Activated CD4-positive, CD25-positive, alpha-beta regulatory T cell treated with anti-CD3 and anti-CD28 coated beads, Interleukin-2, amount 50 U/mL, for 24 hours (primary cell): Measurements from ENCODE around the gene ZIC3.
"Not testable (repeated sequence)": the region's sequence is repeated elsewhere in the genome, so short reads cannot be mapped to it uniquely, and the experiment has no call there.

Experiments used
- ATAC-seq, 2 donors: fragments of 150-1000 bp; cut with Tn5 transposase; one replicate each; pipeline ENCODE4 v1.10.0; 2021; ENCODE audit warnings: mild to moderate bottlenecking in 1 of 2, moderate library complexity in 1 of 2

ZIC3 gene

GRCh38 chrX:137565921-137566745 lies at the start of gene ZIC3:
TSS of gene ZIC3 (plus strand) at chrX:137566127. CDS start at chrX:137566692, 565 bp downstream.
- ATAC-seq, result no peak

DNA sequence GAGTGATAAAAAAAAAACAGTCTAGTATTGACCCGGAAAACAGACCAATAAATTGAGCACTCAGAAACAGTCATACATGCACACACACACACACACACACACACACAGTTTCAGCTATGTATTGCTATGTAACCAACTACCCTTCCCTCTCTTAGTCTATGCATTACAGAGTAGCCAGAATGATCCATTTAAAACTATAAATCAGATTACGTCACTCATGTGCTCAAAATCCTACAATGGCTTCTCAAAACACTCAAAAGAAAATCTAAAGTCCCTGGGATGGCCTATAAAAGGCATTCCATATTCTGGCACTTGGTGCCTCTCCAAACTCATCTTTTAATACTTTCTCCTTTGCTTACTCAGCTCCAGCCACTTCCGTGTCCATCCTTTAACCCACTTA lies 46.5 kb upstream of the ZIC3 start:
- no peak for ATAC-seq

DNA sequence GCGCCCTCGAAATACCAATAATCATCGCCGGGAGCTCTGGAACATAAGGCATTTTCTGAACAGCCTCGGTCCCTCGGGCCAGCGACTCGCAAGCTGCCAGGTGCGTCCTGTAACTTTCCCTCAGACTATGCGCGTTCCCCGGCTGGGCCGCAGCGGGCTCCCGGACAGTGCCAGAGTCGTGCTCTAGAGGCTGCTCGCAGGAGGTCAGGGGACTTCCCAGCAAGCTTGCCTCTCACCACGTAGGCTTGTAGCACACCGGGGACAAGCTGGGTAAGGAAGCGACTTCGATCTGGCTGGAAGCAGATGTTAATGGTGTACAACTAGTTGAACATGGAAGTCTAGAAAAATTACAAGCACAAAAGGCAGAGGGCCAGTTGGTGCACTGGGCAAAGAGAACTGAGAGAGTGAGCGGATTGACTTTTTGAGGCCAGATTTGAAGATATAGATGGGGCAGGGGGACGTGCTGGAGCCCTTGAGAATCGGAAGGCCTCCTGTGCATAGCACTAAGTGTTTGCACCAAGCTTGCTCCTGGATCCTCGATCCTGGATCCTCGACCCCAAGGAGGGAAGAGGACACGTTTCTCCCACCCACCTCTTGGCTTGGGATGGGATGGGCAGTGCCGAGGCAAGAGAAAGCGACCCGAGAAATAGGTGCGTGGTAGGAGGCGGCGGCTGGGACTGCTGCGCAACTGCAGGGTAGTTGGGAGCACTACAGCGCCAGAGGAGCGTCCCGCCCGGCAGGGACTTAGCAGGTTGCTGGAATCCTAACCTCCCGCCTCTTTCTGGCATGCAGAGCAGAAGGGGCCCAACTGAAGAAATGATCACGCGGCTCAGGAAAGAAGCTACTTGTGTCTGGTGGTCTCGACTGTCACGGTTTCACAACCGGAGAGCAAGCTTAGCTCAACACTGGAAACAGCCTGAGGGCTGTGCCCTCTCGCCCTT lies 19.9 kb upstream of the ZIC3 start:
- ATAC-seq, result no peak

GRCh38 chrX:137547291-137547690 lies 18.6 kb upstream of the ZIC3 start:
- ATAC-seq, result no peak

- ATAC-seq, result no peak
These were observed 17.7 kb upstream of the ZIC3 start for GRCh38 chrX:137548261-137548660.

DNA sequence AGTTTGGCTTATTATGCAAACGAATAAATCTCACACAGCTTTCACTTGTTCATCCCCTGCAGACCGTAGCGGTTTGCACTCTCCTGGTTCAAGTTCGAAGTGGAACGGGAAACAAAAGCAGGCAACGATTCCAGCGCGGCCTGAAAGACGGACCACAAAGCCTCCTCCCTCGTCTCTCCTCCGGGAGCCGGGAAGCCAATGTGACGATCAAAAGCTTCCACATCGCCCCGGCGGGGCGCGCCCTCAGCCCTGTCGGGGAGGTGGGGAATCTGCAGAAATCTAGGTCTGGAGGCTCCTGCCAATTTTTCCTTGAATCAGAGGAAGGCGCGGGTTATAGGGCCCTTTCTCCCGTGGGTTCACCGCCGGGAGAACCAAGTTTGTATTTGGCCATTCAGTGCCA lies 16.9 kb upstream of the ZIC3 start:
- ATAC-seq, result no peak

GRCh38 chrX:137549851-137550664 lies 15.9 kb upstream of the ZIC3 start:
- no peak for ATAC-seq

- no peak for ATAC-seq
These were observed 15.2 kb upstream of the ZIC3 start for GRCh38 chrX:137550665-137551261.

- not testable (repeated sequence) for ATAC-seq
These were observed 13.8 kb upstream of the ZIC3 start for GRCh38 chrX:137552098-137552497.

DNA sequence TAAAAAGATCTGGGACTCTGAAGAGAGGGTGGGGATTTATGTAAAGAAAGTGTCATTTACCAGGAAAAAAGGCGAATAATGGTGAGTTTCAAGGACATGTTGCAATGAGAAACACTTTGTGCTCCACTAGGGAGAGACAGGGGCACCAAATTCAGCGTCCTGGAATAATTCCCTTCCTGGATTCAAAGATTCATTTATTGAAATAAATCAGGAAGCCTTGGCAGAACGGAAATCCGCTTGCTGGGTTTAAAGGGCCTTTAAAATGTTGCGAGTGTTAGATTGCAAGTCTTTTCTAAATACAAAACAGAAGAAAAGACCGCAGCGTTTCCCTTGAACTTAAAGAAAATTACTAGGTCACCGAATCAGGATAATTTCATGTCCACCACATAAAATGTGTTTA lies 3.8 kb upstream of the ZIC3 start:
- no peak for ATAC-seq

DNA sequence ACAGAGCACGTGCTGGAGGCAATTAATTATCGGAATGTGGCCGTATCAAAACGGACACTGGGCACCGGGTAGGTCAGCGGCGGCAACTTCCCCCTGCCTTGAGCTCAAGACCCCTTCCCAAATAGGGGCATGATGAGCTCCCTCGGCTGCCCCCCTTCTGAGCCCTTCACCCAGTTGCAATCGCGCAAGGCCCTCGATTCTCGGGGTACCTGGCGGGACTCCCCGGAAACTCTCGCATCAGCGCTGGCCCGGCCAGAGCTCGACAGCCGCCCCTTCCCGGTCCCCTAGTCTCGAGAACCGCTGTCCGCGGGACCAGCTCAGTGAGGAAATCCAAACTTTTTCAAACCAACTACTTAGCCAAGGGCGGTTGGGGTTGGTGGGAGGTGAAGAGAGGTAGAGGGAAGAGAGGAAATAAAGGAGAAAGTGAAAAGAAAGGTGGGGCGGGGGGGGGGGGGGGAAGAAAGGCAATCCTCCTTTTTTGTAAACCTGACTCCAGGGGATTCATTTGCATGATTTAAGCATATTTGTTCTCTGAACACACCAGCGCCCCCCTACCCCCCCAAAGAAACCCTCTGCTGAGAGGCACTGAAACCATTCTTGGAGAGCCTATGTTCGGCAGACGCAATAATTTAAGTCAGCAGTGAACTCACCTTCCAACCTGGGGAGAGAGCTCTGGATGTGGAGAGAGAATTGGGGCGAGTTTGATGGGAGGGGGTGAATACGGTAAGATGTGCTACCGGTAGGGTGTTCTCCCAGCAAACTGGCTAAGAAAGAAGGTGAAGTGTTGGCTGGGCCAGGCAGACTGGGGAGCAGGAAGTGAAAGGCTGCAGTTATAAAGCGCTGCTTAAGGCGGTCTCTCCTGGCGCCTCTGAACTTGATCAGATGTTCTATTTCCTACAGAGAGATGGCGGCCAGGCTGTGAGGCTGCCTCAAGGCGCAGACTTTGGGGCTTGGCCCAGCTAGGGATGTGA lies 2.0 kb upstream of the ZIC3 start:
- no peak for ATAC-seq

DNA sequence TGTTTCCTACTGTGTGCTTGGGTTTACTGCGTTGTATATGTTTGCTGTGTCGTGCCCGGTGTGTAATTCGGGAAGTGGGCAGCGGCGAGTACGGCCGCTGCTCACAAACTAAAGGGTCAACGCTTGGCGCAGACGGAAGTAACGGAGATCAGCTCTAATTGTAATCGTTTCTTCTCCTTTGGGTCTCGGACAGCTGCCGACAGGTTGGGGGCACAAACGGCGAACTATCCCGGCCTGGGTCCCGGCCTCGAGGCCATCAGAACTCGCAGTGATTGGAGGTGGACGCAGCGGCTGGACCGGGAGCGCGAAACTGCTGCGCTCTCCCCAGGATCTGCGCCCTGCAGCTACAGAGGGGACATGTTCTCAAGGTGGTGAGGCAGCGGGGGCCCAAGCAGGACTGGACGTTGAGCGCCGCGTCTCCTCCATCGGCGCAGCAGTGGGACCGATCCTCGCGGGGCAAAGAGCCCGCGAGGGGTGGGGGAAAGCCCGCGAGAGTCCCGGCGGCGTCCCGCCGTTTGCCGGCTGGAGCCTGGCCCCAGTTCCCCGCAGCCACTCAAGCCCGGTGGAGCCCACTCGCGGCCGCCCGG lies 516 bp upstream of the ZIC3 start:
- ATAC-seq, result no peak

DNA sequence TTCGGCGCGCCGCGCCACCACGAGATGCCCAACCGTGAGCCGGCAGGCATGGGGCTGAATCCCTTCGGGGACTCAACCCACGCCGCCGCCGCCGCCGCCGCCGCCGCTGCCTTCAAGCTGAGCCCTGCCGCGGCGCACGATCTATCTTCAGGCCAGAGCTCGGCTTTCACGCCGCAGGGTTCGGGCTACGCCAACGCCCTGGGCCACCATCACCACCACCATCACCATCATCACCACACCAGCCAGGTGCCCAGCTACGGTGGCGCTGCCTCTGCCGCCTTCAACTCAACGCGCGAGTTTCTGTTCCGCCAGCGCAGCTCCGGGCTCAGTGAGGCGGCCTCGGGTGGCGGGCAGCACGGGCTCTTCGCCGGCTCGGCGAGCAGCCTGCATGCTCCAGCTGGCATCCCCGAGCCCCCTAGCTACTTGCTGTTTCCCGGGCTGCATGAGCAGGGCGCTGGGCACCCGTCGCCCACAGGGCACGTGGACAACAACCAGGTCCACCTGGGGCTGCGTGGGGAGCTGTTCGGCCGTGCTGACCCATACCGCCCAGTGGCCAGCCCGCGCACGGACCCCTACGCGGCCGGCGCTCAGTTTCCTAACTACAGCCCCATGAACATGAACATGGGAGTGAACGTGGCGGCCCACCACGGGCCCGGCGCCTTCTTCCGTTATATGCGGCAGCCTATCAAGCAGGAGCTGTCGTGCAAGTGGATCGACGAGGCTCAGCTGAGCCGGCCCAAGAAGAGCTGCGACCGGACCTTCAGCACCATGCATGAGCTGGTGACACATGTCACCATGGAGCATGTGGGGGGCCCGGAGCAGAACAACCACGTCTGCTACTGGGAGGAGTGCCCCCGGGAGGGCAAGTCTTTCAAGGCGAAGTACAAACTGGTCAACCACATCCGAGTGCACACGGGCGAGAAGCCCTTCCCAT lies 1.1 kb downstream of the ZIC3 start:
- no peak for ATAC-seq

- no peak for ATAC-seq
These were observed 1.8 kb downstream of the ZIC3 start for GRCh38 chrX:137567682-137568232.

DNA sequence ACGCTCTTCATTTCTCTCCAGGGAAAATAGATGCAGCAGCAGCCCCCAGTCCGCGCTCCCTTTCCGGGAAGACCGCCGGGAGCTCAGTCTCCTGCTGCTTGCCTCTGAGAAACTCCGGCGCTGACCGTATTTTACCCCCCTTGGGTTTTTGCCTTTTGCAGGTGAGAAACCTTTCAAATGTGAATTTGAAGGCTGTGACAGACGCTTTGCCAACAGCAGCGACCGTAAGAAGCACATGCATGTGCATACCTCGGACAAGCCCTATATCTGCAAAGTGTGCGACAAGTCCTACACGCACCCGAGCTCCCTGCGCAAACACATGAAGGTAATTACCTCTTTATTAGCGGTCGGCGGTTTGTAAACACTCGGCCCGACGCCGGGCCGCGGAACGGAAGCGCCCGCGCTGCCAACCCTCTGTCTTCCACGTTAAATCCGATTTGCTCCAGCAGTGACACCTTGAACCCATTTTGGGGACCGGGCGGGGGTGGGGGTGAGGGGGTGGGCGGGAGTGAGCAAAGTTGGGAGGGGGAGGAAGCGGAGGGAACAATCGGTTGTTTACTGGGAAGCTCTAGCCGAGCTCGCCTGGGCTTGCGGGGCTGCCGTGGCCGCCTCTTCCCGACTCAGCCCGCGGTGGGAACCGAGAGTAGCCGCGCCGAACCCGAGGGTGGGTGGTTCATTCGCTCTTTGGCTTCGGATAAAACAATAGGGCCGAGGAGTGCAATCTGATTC lies 3.0 kb downstream of the ZIC3 start:
- no peak for ATAC-seq

DNA sequence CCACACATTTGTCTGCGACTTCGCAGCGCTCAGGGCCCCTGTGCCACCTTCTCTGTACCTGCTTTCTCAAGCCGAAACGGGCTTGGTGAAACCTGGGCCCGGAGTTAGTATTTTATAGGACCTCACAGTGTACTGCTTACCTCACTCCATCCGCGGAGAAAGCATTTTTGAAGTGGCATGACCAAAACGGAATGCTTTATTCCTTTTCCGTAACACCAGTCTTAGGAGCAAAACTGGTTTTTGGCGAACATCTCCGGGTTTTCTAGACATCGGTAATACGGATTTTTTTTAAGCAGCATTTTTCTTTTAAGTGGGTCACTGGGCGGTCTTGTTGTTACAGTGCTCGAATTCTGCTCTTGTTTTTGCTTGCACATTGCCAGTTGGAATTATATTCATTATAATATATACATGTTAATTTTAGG lies 3.6 kb downstream of the ZIC3 start:
- ATAC-seq, result no peak

DNA sequence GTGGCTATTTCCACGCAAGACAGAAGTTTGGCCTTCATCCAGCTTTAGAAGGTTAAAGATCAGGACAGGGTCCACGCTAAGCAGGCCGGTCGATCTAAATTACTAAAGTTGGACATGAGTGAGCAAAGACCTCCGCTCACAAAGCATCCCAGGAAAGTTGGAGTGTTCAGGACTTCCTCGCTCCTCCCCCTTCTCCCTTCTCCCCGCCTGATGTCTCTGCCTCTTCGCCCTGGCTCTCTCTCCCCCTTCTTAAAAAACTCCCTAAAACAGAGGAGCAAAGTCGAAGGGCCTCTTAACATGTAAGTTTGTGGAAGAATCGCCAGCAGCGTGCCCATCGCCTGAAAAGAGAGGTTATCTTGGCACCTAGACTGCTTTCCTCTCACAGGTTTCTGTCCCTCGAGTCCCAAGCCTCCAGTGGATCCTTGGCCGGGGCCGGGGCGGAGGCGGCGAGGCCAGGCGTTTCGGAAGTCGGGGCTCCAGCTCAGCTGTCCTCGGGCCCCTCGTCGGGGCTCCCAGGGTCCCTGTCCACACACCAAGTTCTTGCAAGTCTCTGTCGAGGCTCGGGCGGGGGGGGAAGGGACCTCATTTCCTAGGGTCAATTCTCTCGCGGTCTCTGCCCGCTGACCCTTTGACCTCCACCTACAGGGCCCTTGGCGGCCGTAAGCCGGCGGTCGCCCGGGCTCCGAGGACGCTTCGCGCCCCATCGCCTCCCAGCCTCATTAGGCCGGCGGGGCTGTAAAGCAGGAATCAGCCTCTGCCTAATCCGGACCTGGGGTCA lies 7.6 kb downstream of the ZIC3 start:
- ATAC-seq, result no peak
